Posterior cingulate gyrus (tissue), 11 donors: Measurements from ENCODE around the gene WDR27.
A peak's percentile ranks its signal among the peaks of the same experiment; 100 is the strongest.

Experiments used
- DNase-seq, 10 donors: peaks; one replicate each; pipeline versions ENCODE4 v3.0.0 to v3.0.0-alpha.2; 2020 to 2021; ENCODE audit warnings: mixed read lengths in 3 of 10
- intact Hi-C: fragments of 100-400 bp; cut with DNase I; formaldehyde crosslinking; loops from one replicate; pipeline ENCODE4 v1.15.1; 2023

Gene WDR27

DNA sequence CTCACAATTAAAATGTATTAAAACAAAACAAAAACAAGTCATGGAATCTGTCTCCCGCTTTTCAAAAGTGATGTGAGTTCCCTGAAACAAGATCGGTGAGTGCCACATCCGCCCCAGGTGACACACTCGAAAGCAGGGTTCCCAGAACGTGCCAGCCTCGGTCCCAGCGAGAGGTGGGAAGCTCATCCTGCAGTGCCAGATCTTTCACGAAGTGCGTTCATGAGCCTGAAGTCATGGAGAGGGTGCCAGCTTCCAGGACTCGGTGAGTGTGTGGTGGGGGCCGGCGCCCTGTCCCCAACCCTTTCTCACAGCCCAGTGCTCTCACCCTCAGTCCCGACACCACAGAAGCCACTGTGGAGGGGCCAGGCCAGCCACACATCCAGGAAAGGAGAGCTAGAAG, 127.4 kb downstream of the WDR27 start:
- intact Hi-C loops, result no loop called here
- DNase-seq, result no peak

DNA sequence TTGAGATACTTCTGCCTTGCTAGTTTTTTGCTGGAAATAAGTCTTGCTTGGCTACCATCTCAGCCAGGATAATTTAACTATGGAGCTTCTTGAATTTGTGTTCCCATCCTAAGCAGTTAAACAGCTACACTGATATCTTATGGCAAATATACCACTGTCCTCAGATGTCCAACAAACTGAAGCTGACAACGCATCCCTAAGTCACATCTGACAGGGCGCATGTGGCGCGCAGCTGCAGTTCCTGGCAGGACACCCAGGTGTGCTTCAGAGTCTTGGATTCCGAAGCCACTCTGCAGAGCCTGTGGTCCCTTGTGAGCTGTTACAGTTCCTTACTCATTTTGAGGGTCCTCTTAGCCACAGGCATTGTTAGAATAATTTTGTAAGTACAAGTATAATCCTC, 127.9 kb downstream of the WDR27 start:
- intact Hi-C loops, result no loop called here
- DNase-seq, result no peak

DNA sequence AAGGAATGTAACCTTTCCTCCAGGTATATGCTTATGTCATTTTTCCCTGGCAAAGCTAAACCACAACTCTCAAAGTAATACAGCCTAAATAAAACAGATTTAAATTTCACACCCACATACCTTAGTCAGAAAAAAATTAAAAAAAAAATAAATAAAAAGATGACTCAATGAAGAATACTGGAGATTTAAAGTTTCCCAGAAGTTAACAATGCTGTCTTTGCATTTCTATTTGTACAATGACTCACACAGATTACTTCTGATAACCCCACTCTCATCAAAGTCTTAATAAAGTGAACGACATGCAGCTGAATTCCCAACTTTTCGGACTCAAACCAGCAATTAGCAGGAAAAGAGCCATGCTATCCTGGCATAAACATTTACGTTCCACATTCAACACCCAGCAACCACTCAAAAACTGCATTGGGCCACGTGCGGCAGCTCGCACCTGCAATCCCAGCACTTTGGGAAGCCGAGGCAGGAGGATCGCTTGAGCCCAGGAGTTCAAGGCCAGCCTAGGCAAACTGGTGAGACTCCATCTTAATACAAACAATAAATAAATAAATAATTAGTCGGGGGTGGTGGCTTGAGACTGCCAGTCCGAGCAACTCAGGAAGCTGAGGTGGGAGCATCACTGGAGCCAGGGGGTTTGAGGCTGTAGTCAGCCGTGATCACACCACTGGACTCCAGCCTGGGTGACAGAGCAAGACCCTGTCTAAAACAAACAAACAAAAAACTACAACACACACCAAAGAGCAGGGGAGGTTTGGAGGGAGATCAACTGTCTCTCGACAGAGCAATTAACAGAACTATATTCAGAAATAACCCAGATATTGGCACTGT, 130.5 kb downstream of the WDR27 start:
- no peak for DNase-seq
- intact Hi-C loops, result no loop called here

DNA sequence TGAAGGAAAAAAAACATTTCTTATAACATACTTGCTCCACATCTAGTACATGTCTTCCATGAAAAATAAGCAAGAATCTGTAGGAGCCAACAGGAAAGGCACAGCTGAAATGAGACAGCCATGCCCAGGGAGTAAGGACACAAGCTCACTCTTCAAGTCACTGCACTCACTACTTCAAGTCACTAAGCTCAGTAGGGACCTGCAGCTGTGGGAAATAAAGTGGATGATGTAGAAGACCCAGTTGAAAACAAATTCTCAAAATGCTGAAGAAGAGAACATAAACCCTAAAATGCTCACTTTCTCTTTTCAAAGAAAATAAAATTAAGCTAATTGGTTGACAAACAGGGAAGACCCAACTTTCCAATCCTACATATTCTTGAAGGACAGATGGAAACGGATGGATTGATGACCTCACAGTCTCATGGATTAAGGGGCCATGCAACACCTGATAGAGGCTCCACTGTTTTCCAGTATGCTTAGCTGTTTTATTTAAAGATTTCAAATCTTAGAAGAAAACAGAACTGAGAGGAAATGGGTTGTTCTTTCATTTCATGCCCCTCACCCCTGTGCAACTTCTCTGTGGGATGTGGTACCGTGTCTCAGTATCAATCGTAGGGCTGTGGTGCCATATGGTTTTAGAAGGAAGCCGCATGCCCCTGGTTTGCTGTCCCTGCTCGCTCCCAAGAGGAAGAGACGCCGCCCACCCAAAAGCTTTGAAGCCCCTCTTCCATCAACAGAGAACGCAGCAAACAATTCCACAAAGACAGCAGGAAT, 133.3 kb downstream of the WDR27 start:
- DNase-seq, result no peak
- intact Hi-C loops, result no loop called here

DNA sequence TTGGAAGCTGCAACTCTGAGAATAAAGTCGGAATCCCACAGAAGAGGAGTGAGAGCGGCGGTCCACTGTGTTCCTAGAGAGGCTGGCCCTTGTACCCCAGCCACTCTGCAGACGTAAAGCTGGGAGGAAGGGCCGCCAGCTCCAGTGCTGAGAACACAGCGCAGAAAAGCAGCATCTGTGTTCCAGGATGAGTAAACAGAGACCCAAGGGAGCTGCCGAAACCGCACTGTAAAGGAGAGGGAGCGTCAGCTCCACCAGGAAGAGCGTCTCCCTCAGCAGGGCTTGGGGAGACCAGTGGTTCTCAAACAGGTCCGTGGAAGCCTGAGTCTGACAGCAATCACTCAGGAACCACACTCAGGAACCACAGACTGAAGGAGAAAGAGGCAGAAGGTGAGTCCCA, 134.0 kb downstream of the WDR27 start:
- intact Hi-C loops, result no loop called here
- peak in 1 of 10 donors; percentile 38 for DNase-seq

DNA sequence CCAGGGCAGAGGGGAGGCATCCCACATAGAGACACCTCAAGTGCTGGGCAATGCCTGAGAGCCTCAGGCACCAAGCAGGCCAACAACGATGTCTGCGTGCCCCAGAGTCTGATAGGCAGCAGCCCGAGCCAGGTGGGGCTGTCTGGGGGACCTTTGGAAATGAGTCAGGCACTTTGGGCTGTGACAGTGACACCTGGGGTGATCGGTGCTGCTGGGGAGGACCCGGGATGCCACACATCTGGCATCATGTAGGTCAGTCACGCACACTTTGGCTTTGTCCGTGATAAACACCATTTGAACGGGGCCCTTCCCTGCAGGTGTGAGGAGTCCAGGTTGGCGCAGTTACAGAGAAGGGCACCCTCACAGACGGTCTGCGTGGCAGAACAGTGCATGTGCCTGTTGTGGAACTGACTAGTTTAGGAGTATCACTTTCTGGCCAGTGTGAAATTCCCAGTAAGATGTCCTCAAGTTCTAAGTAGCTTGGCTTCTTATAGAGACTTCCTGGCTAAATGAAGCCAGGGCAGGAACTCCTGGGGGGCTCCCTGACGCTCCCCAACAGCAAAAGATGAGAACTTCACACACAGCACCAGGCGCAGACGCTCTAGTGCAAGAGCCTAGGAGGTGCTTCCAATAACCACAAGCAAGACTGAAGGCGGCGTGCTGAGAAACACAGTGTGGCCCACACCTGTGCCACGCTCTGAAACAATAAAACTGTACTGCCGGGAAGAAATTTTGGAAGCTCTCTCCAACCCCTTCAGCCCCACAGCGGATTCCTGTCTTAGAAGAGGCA, 134.7 kb downstream of the WDR27 start:
- DNase-seq, result peak in 1 of 10 donors; percentile 64
- intact Hi-C loops, result no loop called here

DNA sequence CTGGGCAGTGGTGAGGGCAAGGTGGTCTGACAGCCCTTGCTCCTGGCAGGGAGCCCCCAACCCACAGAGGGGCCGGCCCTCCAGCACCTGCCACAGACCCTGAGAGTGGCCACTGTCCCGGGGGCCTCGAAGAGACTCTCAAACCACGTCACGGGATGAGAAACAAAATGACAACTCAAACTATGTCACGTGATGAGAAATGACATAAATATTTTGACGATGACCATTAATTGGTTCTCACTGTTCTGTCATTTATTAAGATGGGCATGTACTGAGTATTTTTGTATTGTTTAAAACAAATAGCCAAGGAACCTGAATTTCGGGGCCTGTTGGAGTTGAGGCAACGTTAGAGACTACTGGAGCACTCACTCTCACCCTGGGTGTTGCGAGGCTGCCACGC, 135.5 kb downstream of the WDR27 start:
- intact Hi-C loops, result no loop called here

DNA sequence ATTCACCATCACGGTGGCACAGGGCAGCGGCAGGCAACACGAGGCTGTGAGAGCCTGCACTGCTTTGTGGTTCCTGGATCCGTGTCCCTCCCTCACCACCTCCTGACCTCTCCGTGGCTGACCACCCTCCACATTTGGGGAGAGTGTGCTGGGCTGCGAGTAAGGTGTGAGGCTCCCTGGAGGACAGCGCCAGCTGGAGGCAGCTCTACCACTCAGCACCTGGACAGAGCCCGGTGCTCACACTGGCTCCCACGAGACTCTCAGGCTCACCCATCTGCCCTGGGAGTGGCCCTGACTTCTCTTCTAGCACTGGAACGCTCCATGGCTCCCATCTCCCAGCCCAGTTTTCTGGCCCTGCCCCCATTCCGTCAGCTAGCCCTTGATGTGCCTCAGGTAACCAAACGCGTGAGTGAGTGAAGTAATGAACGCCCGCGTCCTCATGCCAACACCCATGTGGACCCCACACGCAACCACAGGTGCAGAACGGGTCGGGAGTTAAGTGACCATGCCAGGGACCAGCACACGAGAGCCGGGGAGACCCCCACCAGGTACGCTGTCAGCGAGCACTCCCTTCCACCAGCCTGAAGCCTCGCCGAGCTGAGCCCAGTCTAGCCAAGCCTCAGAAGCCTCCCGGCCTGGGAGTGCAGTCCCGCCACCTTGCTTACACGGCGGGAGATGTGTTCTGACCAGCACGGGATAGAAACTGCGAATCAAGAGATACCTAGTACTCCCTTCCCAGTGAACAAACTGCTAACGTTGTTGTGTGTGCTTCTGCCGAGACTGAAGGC, 137.2 kb downstream of the WDR27 start:
- intact Hi-C loops, result no loop called here
- DNase-seq, result peak in 1 of 10 donors; percentile 57

More for the DNA sequence above, 135.5 kb downstream of the WDR27 start:
- DNase-seq, result peak in 1 of 10 donors; percentile 43

DNA sequence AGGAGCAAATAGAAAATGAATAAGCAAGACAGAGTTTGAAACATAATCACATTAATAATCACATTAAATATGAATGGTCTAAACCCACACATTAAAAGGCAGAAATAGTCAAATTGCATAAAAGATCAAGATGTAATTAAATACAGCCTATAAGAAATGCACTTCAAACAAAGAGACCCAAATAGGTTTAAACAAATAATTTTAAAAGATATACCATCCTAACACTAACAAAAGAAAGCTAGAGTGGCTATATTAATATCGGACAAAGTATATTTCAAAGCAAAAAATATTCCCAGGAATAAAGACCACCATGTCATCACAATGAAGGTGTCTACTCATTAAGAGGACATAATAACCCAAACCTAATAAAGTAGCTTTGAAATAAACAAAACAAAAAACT, 140.2 kb downstream of the WDR27 start:
- intact Hi-C loops, result no loop called here
- DNase-seq, result no peak

DNA sequence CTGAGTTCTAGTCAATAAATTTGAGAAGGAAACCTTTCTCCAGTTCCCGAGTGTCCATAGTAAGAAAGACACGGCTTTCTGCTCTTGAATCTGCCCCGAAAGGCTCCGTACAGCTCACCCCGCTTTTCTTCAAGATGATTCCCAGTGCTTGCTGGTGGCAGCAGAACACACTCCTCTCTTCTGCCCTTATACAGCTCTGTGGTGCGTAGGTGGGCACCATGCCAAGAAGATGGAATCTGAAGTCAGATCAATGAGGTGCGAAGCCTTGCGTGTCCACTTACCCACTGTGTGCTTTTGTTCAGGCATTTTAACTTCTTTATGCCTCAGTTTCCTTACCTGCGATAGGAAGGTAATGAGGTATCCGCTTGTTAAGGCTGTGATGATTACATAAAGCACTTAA, 142.2 kb downstream of the WDR27 start:
- intact Hi-C loops, result no loop called here
- no peak for DNase-seq

DNA sequence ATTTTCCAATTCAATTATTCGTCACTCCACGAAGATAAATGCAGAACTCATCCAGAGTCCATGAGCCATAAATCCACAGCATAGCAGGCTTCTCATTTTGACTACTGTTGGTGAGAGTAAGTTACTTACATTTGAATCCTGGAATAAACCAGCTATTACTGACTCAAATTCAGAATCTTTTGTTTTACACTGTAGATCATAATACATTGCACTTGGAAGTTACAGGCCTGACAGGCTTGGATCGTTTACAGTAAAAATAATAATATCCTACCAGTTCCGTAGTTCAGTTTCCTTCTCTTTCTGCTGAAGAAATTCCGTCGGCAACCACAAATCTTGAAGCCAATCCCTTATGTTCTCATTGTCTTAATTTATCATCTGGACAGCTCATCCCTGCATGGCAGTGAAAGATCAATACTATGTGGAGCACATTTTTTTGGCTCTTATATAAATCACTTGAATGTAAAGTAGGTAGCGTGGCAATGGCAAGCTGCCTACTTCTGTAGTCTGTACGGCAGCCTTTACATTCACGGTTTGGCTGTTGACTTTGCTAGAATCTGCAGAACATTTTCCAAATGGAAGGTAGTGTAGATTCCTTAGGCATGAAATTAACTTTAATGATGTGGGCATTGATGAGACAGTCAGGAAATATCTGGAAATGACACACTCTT, 142.9 kb downstream of the WDR27 start:
- DNase-seq, result no peak
- intact Hi-C loops, result no loop called here

DNA sequence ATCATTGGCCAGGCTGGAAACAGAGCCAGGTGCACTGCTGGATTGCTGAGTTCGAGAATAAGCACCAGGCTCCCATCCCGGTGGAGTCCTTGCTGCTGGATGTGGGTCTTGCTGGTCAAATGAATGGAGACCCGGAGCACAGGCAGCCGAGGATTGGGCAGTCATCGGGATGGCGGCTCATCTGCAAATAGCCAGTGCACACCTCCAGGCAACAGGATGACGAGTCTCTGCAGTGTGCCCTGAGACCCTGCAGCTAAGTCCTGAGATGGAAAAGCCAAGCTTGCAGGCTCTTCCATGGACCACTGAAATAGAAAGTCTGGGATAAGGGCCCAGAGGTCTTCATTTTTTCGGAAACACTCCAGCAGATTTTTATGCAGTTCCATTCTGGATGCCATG, 143.5 kb downstream of the WDR27 start:
- intact Hi-C loops, result no loop called here
- no peak for DNase-seq

DNA sequence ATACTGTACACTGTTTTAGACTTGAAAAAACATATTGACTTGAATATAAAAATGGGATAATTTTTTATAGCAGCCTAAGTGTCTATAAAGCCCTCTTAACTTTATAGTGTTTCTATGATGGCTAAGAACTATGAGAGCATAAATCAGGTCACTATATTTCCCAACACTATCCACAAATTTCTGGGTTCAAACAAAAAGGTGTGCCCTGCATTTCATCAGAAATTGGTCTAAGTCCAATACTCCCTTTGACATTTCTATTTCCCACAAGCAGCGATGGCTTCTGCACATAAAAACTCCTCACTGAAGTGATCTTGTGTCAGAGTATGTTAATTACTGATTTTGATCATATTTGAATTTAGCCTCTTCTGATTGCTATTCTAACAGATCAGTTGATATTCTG, 143.9 kb downstream of the WDR27 start:
- intact Hi-C loops, result no loop called here
- no peak for DNase-seq

DNA sequence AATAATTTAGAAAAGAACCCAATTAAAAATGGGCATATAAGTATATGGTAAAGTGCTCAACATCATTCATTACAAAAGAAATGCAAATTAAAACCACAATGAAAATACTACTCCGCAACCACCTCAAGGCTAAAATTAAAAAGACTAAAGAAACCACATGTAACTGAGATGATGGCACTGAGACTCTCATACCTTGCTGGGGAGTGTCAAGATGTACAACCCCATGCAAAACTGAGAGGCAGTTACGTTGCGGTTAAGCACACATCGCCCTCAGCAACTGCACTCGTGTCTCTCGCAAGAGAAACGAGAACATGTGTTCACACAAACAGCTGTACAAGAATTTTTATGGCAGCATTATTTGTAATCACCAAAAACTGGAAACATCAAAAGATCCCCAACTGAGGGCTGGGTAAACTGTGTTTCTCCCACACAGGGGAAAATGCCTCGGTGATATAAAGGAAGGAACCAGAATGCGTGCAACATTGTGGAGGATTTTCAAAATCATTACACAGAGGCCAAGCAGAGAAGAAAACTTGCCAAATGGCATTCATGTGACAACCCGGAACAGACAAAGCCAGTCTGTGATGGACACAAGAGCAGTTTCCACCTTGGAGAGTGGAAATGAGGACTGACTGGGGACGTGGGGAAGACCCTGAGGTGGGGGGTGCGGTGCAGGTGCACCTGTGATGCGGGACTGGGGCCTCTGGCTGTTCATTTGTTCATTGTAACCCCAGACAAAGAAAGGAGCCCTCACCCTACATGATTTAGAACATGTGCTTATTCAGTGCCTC, 144.9 kb downstream of the WDR27 start:
- intact Hi-C loops, result no loop called here
- peak in 1 of 10 donors; percentile 38 for DNase-seq

DNA sequence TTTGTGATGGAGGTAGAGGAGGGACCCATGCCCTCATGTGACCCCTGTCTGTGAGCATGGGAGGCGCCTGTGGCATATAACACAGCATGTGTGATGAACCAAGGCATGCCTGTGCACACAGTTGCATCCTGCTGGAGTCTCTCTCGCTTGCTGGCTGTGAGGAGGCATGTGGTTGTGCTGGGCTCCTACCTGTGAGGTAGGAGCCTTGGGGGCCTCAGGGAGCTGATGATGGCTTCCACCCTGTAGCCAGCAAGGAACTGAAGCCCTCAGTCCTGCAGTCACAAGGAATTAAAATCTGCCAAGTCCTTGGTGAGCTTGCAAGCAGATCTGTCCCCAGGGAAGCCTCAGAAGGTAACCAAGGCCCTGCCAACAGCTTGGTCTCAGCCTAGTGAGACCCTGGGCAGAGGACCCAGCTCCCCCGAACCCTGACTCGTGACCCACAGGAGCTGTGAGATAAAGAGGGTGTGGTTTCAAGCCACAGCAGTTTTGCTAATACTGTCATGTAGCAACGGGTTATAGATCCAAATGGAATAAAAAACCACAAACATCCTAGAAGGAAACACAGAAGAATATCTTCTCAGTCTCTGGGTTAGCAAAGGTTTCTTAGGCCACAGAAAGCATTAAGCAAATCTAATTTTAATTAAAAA, 145.7 kb downstream of the WDR27 start:
- intact Hi-C loops, result no loop called here
- peak in 1 of 10 donors; percentile 29 for DNase-seq

DNA sequence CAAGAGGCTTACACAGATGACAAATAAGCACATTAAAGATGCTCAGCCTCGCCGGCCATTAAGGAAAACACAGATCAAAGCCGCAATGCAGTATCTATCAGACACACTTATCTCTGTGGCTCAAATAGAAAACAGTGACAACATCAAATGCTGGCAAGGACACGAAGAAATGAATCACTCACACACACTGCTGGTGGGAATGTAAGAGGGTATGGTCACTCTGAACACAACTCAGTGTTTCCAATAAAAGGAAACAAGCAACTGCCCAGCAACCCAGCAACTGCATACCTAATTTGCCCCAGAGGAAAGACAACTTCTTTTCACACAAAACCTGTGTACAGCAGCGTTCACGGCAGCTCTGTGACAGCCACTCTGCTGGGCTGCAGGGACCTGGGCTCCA, 155.8 kb downstream of the WDR27 start:
- intact Hi-C loops, result no loop called here
- no peak for DNase-seq

DNA sequence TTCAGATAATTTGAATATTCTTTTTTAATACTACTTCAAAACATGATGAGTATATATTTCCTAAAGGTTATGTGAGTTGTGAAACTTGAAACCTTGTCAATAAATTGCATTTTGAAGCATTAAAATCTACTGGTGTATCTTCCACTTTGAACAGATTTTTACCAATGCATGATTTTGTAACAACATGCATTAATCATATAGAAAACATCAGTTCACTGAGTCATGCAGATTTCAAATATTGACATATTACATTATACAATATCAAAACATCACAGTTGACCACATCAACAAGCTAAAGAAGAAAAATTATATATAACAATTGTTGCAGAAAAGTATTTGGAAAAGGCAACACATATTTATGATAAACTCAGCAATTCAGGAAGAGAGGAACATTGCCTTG, 158.1 kb downstream of the WDR27 start:
- intact Hi-C loops, result no loop called here

DNA sequence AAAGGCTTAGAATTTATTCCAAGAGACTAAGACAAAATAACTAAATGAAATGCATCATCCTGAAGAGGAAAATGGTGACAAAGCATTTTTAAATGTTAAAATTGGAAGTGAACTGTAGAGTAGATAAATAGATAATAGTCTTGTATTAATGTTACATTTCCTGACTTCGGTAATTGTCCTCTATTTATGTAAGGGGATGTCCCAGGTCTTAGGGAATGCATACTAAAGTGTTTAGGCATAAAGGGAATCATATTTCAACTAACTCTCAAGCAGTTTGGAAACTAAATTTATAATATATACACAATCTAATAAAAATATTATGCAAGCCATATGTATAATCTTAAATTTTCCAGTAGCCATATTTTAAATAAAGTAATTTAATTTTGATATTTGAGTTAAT, 159.3 kb downstream of the WDR27 start:
- intact Hi-C loops, result no loop called here
- DNase-seq, result no peak

More for the DNA sequence above, 158.1 kb downstream of the WDR27 start:
- DNase-seq, result no peak
